ENCODE measurements around the gene ALDH7A1.
"Not testable (repeated sequence)": the region's sequence is repeated elsewhere in the genome, so short reads cannot be mapped to it uniquely, and the experiment has no call there.

The ALDH7A1 gene

GRCh38 chr5:126595486-126596083 is 566 bp upstream of the ALDH7A1 start:
- in situ Hi-C loops (cut with MboI; ENCODE audit: low sequenced_read_pairs): no loop called here

GRCh38 chr5:126591549-126591948 is 3.5 kb downstream of the ALDH7A1 start:
- in situ Hi-C loops (cut with MboI; ENCODE audit: low sequenced_read_pairs): no loop called here

DNA sequence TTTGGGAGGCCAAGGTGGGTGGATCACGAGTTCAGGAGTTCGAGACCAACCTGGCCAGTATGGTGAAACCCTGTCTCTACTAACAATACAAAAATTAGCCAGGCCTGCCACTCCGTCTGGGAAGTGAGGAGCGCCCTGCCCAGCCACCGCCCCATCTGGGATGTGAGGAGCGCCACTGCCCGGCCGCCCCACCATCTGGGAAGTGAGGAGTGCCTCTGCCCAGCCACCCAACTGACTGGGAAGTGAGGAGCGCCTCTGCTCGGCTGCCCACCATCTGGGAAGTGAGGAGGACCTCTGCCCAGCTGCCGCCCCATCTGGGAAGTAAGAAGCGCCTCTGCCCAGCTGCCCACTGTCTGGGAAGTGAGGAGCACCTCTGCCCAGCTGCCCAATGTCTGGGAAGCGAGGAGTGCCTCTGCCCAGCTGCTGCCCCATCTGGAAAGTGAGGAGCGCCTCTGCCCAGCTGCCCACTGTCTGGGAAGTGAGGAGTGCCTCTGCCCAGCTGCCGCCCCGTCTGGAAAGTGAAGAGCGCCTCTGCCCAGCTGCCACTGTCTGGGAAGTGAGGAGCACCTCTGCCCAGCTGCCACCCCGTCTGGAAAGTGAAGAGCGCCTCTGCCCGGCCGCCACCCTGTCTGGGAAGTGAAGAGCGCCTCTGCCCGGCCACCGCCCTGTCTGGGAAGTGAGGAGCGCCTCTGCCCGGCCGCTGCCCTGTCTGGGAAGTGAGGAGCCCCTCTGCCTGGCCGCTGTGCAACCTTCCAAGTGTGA is 5.3 kb downstream of the ALDH7A1 start:
- in situ Hi-C loops (cut with MboI; ENCODE audit: low sequenced_read_pairs): no loop called here

DNA sequence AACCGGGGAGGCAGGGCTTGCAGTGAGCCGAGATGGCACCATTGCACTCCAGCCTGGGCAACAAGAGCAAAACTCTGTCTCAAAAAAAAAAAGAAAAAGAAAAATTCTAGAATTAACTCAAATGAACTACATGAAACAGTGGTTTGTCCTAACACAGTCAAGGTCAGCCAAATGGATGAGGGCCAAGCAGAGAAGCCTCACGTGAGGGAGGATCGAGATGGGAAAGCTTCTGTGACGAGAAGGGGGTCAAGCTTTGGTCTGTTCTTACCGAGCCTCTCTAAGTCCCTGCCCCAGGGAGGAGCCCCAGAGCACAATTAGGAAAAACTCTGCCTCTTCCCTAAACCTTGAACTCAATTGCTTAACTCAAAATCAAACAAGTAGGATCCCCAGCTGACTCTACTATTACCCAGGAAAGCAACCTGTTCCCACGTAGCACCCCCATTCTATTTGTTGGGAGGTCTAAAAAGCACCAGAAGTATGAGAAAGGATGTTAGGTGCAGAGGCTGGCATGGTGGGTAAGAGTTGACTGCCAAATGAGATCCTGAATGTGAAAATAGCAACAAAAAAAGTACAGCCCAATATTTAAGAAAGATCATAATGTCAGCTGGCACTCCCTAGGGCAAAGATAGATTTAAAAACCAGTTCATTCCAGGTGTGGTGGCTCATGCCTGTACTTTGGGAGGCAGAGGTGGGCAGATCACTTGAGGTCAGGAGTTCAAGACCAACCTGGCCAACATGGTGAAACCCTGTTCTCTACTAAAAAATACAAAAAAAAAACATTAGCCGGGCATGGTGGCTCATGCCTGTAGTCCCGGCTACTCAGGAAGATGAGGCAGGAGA is 7.2 kb downstream of the ALDH7A1 start:
- in situ Hi-C loops (cut with MboI; ENCODE audit: low sequenced_read_pairs): no loop called here

DNA sequence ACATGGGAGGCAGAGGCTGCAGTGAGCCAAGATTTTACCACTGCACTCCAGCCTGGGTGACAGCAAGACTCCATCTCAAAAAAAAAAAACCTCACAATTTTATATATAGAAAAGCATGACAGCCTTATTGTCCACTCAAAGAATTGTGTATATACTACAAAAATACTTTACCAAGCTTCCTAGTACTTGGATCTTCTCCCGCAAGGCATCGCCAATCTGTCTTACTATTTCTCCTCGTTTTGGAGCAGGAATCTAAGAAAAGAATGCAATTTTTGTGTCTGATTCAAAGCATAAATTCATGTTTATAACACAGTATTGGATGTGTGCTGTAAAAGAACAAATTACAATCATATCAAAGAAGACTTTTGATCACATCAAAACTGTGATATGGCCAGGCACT is 11.3 kb downstream of the ALDH7A1 start:
- in situ Hi-C loops (cut with MboI; ENCODE audit: low sequenced_read_pairs): no loop called here

DNA sequence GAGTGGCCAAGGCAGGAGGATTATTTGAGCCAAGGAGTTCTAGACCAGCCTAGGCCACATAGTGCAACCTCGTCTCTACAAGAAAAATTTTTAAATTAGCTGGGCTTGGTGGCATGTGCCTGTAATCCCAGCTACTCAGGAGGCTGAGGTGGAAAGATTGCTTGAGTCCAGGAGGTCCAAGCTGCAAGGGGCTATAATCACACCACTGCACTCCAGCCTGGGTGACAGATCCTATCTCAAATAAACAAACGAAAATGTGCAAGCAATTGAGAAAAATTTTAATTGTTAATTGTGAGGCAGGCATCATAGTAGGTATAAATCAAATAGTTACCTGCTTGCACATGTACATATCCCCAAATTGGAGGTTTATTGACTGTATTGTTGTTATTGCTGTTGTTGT is 15.3 kb downstream of the ALDH7A1 start:
- in situ Hi-C loops (cut with MboI; ENCODE audit: low sequenced_read_pairs): no loop called here

- in situ Hi-C loops (cut with MboI; ENCODE audit: low sequenced_read_pairs): no loop called here
These were observed 17.6 kb downstream of the ALDH7A1 start for GRCh38 chr5:126577415-126577814.

DNA sequence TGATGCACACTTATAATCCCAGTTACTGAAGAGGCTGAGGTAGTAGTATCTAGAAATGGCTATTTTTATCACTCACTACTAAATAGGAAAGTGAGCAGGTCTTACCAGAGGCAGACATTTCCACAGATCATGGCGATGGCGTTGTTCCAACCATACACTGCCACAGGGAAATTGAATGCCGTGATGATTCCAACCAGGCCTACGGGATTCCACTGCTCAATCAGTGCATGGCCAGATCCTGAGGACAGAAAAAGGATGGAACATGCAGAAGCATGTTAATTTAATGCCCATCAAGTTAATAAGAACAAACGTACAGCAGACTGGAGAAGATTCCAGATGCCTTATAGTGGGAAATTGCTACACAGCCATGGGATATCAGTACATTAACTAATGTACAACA is 18.0 kb downstream of the ALDH7A1 start:
- in situ Hi-C loops (cut with MboI; ENCODE audit: low sequenced_read_pairs): no loop called here

DNA sequence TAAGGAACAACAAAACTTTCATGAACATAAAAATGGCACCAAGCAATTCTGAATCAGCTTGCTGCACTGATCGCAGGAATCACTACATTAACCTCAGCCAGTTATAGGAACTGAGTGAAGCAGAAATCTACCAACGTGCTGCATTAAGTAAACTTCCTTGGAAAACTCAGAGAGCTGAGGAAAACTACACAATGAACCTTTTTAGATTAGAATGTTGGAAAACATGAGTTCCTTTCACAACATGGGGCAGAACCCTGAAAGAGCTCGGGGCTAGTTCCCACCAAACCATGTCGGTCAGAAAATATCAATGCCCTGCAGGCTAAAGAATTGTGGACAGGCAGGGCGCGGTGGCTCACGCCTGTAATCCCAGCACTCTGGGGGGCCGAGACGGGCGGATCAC is 19.4 kb downstream of the ALDH7A1 start:
- in situ Hi-C loops (cut with MboI; ENCODE audit: low sequenced_read_pairs): no loop called here

DNA sequence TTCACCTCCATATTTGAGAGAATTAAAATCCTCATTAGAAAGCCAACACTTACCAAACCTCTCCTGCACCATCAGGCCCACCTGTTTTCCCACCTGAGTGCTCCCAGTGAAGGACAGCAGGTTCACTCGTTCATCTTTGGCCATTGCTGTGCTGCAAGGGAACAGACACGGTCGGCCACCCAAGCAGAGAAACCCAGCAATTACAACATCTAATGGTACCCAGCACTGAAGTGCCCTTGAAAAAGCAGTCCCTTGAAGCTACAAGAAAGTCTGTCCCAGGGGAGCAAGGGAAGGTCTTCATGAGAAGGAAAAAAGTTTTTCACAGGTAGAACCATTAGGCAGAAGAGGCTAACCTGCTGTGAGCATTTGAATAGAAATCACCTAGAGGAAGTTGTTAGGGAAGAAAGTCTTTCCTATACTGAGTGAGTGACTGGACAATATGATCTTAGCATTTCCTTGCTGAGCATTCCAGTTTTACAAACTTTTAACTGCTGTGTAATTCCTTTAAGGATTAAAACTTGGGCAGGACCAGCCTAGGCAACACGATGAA is 26.7 kb downstream of the ALDH7A1 start:
- in situ Hi-C loops (cut with MboI; ENCODE audit: low sequenced_read_pairs): no loop called here

DNA sequence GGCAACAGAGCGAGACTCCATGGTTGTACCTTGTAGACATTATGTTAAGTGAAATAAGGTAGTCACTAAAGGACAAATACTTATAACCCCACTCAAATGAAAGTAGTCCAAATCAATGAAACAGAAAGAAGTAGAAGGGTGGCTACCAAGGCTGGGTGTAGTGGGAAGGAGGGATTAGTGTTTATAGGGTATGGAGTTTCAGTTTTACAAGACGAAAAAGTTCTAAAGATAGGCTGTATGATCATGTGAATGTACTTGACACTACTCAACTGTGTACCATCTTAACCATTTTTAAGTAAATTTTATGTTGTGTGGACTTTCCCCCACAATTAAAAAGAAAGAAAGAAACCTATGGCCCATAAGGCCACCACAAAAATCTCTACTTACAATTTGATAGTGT is 32.2 kb downstream of the ALDH7A1 start:
- in situ Hi-C loops (cut with MboI; ENCODE audit: low sequenced_read_pairs): no loop called here

DNA sequence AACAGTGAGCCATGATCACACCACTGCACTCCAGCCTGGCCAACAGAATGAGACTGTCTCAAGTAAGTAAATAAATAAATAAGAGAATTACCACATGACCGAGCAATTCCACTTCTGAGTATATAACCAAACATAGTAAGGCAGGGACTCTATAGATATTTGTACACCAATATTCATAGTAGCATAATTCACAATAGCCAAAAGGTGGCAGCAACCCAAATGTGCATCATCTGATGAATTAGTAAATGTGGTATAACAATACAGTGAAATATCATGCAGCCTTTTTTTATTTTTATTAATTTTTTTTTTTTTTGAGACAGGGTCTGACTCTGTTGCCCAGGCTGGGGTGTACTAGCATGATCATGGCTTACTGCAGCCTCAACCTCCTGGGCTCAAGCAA is 33.1 kb downstream of the ALDH7A1 start:
- in situ Hi-C loops (cut with MboI; ENCODE audit: low sequenced_read_pairs): no loop called here

GRCh38 chr5:126555101-126555500 is 39.9 kb downstream of the ALDH7A1 start:
- in situ Hi-C loops (cut with MboI; ENCODE audit: low sequenced_read_pairs): not testable (repeated sequence)

- in situ Hi-C loops (cut with MboI; ENCODE audit: low sequenced_read_pairs): no loop called here
These were observed 42.4 kb downstream of the ALDH7A1 start for GRCh38 chr5:126552614-126553013.

GRCh38 chr5:126544087-126544740 is 50.8 kb downstream of the ALDH7A1 start:
- in situ Hi-C loops (cut with MboI; ENCODE audit: low sequenced_read_pairs): no loop called here

- in situ Hi-C loops (cut with MboI; ENCODE audit: low sequenced_read_pairs): no loop called here
These were observed 51.4 kb downstream of the ALDH7A1 start for GRCh38 chr5:126543660-126544059.

- in situ Hi-C loops (cut with MboI; ENCODE audit: low sequenced_read_pairs): no loop called here
These were observed 52.0 kb downstream of the ALDH7A1 start for GRCh38 chr5:126543009-126543408.

- in situ Hi-C loops (cut with MboI; ENCODE audit: low sequenced_read_pairs): no loop called here
These were observed 52.6 kb downstream of the ALDH7A1 start for GRCh38 chr5:126542441-126542840.

DNA sequence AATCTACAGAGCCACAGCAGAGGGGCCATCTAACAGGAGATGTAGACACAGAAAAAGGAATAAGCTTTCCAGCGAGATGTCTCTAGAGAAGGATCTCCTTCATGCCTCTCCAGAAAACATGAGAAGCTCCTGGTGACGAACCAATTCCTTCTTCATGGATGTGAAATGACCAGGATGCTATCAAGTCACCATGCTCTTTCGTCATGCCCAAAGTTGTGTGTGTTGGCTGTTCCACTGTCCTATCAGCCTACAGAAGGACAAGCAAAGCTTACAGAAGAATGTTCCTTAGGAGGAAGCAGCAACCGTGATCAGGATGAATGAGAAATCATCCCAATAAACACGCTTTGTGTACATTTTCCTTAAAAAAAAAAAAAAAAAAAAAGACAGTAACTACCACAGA is 54.4 kb downstream of the ALDH7A1 start:
- in situ Hi-C loops (cut with MboI; ENCODE audit: low sequenced_read_pairs): no loop called here

GRCh38 chr5:126538579-126538978 is 56.4 kb downstream of the ALDH7A1 start:
- in situ Hi-C loops (cut with MboI; ENCODE audit: low sequenced_read_pairs): no loop called here

- in situ Hi-C loops (cut with MboI; ENCODE audit: low sequenced_read_pairs): no loop called here
These were observed 58.1 kb downstream of the ALDH7A1 start for GRCh38 chr5:126536874-126537273.

Measured in HL-60/S4 treated with phorbol 12-myristate 13-acetate at 8.2 ng/mL for 4 days and 3 days (cell line).